ENCODE measurements around the gene IFNG. TPM values are rescaled to one million over a fixed set of nuclear protein-coding genes. Genes with fewer than 3 reads are reported as not detected.

The IFNG gene
- total and polyA plus RNA-seq, 9 of the 15 experiments (the other 6 are each of a cell fraction or from before 2014, with no cell fraction given): 0.38 TPM; not detected in 8

DNA sequence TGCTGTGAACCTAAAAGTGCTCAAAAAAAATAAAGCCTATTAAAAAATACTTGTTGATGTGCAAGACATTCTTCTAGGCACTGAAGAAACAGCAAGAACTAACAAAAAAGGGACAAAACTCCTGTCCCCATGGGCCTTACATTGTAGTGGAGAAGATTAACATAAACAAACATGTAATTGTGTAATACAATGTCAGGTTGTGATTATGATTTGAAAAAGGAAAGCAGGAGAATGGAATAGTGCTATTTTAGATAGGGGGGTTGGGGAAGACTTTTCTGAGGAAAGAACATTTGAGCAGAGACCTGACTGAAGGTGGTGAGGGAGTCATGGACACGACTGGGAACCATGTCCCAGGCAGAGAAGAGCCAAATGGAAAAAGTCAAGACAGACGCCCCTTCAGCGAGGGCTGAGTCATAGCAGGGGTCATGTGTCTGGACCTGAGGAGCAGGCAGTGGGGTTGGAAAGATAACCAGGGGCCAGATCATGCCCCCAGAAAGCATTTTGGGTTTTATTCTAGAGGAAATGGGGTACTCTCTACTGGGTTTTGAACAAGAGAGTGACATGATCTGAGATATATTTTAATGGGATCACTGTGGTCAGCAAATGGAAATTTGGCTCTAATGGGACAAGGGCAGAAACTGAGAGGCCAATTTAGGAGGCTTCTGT is 19.4 kb upstream of the IFNG start (continued):
- TF ChIP-seq BRCA1 (IDR thresholded peaks at IDR 0.05) (no peak), BRCA1 (CRISPR knock-in tag; IDR thresholded peaks at IDR 0.05) (no peak), HBP1 (CRISPR knock-in tag; IDR thresholded peaks at IDR 0.05) (no peak), MAZ (CRISPR knock-in tag; conservative IDR thresholded peaks at IDR 0.05 in 1 of 2, IDR thresholded peaks at IDR 0.05 in 1 of 2) (0 out of 4 replicates have a peak, but pooled peaks of 1 of the 2 experiments have one; percentile 26)
- TF ChIP-seq, protein P1, sequence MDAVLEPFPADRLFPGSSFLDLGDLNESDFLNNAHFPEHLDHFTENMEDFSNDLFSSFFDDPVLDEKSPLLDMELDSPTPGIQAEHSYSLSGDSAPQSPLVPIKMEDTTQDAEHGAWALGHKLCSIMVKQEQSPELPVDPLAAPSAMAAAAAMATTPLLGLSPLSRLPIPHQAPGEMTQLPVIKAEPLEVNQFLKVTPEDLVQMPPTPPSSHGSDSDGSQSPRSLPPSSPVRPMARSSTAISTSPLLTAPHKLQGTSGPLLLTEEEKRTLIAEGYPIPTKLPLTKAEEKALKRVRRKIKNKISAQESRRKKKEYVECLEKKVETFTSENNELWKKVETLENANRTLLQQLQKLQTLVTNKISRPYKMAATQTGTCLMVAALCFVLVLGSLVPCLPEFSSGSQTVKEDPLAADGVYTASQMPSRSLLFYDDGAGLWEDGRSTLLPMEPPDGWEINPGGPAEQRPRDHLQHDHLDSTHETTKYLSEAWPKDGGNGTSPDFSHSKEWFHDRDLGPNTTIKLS (IDR thresholded peaks at IDR 0.05; ENCODE audit: borderline replicate concordance, low read depth): no peak

GRCh38 chr12:68178184-68178583 is 18.6 kb upstream of the IFNG start:
- ChIA-PET CTCF (ENCODE audit: low intra/inter-chr PET ratio) (no interaction called here), POLR2A (interaction anchor here (1.2 kb wide), 1 partner anchor 10 kb away, joined by 3 read pairs; no protein-coding TSS in a partner anchor)
- no peaks in the 10 kb centered on the region for H3K27me3 ChIP-seq (ENCODE audit: control insufficient read depth in 2 of 2, insufficient read depth in 2 of 2, low read length in 2 of 2)
- no peaks in the 10 kb centered on the region; a peak in 1 of 5 replicates for H3K4me1 ChIP-seq (replicated peaks in 1 of 2; ENCODE audit: control insufficient read depth in 2 of 2, insufficient read depth in 2 of 2, low read length in 2 of 2)
- in situ Hi-C loops (cut with MboI) (no loop called here), intact Hi-C loops (cut with micrococcal nuclease) (no loop called here)
- H3K9ac ChIP-seq (ENCODE audit: insufficient read depth in 1 of 2, low read depth in 2 of 2, low read length in 2 of 2): no peak overlapping the region
- H2AFZ ChIP-seq (ENCODE audit: low read depth, low read length): 0 out of 2 replicates have a peak overlapping the region, but pooled peaks have one; percentile 72
- BruUV-seq (replicated peaks): no TSS peak
- no peak for ATAC-seq
- no peak for FAIRE-seq
- no peaks in the 10 kb centered on the region for H3K9me3 ChIP-seq (replicated peaks; ENCODE audit: control insufficient read depth, insufficient read depth, low read depth, low read length)
- no peaks in the 10 kb centered on the region for H3K36me3 ChIP-seq (ENCODE audit: control insufficient read depth, insufficient read depth, low read length)
- DNase-seq (ENCODE audit: extremely low read depth in 1 of 4, low spot score in 3 of 4): no peak
- no peak overlapping the region for H3K27ac ChIP-seq (ENCODE audit: extremely low read depth, low read depth, low read length)
- H3K4me2 ChIP-seq (ENCODE audit: insufficient read depth, low read length): no peak overlapping the region
- H3K9me1 ChIP-seq (ENCODE audit: control insufficient read depth, insufficient read depth, low read length): no peaks in the 10 kb centered on the region
- no peak overlapping the region for H3K4me3 ChIP-seq
- no peaks in the 10 kb centered on the region for H3K79me2 ChIP-seq (ENCODE audit: control insufficient read depth, insufficient read depth, low read length)
- H4K20me1 ChIP-seq (replicated peaks; ENCODE audit: control insufficient read depth, insufficient read depth, low read length): no peaks in the 10 kb centered on the region
- TF ChIP-seq, protein P2, sequence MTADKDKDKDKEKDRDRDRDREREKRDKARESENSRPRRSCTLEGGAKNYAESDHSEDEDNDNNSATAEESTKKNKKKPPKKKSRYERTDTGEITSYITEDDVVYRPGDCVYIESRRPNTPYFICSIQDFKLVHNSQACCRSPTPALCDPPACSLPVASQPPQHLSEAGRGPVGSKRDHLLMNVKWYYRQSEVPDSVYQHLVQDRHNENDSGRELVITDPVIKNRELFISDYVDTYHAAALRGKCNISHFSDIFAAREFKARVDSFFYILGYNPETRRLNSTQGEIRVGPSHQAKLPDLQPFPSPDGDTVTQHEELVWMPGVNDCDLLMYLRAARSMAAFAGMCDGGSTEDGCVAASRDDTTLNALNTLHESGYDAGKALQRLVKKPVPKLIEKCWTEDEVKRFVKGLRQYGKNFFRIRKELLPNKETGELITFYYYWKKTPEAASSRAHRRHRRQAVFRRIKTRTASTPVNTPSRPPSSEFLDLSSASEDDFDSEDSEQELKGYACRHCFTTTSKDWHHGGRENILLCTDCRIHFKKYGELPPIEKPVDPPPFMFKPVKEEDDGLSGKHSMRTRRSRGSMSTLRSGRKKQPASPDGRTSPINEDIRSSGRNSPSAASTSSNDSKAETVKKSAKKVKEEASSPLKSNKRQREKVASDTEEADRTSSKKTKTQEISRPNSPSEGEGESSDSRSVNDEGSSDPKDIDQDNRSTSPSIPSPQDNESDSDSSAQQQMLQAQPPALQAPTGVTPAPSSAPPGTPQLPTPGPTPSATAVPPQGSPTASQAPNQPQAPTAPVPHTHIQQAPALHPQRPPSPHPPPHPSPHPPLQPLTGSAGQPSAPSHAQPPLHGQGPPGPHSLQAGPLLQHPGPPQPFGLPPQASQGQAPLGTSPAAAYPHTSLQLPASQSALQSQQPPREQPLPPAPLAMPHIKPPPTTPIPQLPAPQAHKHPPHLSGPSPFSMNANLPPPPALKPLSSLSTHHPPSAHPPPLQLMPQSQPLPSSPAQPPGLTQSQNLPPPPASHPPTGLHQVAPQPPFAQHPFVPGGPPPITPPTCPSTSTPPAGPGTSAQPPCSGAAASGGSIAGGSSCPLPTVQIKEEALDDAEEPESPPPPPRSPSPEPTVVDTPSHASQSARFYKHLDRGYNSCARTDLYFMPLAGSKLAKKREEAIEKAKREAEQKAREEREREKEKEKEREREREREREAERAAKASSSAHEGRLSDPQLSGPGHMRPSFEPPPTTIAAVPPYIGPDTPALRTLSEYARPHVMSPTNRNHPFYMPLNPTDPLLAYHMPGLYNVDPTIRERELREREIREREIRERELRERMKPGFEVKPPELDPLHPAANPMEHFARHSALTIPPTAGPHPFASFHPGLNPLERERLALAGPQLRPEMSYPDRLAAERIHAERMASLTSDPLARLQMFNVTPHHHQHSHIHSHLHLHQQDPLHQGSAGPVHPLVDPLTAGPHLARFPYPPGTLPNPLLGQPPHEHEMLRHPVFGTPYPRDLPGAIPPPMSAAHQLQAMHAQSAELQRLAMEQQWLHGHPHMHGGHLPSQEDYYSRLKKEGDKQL (CRISPR knock-in tag; IDR thresholded peaks at IDR 0.05; ENCODE audit: borderline replicate concordance): no peak
- TF ChIP-seq, protein P3, sequence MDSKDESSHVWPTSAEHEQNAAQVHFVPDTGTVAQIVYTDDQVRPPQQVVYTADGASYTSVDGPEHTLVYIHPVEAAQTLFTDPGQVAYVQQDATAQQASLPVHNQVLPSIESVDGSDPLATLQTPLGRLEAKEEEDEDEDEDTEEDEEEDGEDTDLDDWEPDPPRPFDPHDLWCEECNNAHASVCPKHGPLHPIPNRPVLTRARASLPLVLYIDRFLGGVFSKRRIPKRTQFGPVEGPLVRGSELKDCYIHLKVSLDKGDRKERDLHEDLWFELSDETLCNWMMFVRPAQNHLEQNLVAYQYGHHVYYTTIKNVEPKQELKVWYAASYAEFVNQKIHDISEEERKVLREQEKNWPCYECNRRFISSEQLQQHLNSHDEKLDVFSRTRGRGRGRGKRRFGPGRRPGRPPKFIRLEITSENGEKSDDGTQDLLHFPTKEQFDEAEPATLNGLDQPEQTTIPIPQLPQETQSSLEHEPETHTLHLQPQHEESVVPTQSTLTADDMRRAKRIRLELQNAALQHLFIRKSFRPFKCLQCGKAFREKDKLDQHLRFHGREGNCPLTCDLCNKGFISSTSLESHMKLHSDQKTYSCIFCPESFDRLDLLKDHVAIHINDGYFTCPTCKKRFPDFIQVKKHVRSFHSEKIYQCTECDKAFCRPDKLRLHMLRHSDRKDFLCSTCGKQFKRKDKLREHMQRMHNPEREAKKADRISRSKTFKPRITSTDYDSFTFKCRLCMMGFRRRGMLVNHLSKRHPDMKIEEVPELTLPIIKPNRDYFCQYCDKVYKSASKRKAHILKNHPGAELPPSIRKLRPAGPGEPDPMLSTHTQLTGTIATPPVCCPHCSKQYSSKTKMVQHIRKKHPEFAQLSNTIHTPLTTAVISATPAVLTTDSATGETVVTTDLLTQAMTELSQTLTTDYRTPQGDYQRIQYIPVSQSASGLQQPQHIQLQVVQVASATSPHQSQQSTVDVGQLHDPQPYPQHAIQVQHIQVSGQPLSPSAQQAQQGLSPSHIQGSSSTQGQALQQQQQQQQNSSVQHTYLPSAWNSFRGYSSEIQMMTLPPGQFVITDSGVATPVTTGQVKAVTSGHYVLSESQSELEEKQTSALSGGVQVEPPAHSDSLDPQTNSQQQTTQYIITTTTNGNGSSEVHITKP (IDR thresholded peaks at IDR 0.05; ENCODE audit: partially characterized antibody): no peak

Data from K562 (cell line).